A673 (cell line): Measurements from ENCODE around the gene EIF2AK3. TPM values are rescaled to one million over a fixed set of nuclear protein-coding genes. Genes with fewer than 3 reads are reported as not detected.
A peak's percentile ranks its signal among the peaks of the same experiment; 100 is the strongest.

Experiments used
- BruUV-seq: library from RNA; stranded (reverse); fragments of 400-500 nt; replicated peaks from 2 replicates; lab custom pipeline; 2021; lab: Mats Ljungman, UMichigan
- CTCF ChIA-PET: fragments of 300-600 bp; sonication (Branson Sonifier 250); formaldehyde crosslinking; loops from one replicate; lab custom pipeline; 2022; ENCODE audit warnings: antibody characterized with exemption; lab: Charles Lee
- POLR2A ChIA-PET: fragments of 300-600 bp; sonication (Branson Sonifier 250); formaldehyde crosslinking; loops from one replicate; lab custom pipeline; 2022; ENCODE audit warnings: antibody characterized with exemption; ENCODE audit not compliant: low non-redundant PET; lab: Charles Lee
- DNase-seq: peaks from one replicate; pipeline ENCODE4 v3.0.0-alpha.2; 2015; ENCODE audit warnings: low spot score
- H3K27ac ChIP-seq: fragments of 200-600 bp; sonication (generic); 2 replicates; pipeline ENCODE4 v1.5.1; 2016; ENCODE audit warnings: mixed run types, low read depth, mild to moderate bottlenecking, mixed read lengths, antibody characterized with exemption, low read length; ENCODE audit not compliant: poor library complexity, severe bottlenecking
- H3K27me3 ChIP-seq: fragments of 200-600 bp; sonication (generic); replicated peaks from 2 replicates; pipeline ENCODE4 v1.6.1; 2017; ENCODE audit warnings: mixed run types, low read depth, mild to moderate bottlenecking, mixed read lengths, antibody characterized with exemption, low read length; ENCODE audit not compliant: insufficient read depth, poor library complexity
- H3K36me3 ChIP-seq: fragments of 200-600 bp; sonication (generic); 2 replicates; pipeline ENCODE4 v1.6.1; 2016; ENCODE audit warnings: mixed run types, mild to moderate bottlenecking, mixed read lengths, antibody characterized with exemption, low read length; ENCODE audit not compliant: insufficient read depth, poor library complexity, severe bottlenecking
- H3K4me1 ChIP-seq: fragments of 200-600 bp; sonication (generic); 2 replicates; pipeline ENCODE4 v1.6.1; 2017; ENCODE audit warnings: mixed run types, mild to moderate bottlenecking, mixed read lengths, antibody characterized with exemption, low read length; ENCODE audit not compliant: insufficient read depth, poor library complexity, severe bottlenecking
- H3K4me3 ChIP-seq: fragments of 200-600 bp; sonication (generic); 2 replicates; pipeline ENCODE4 v1.5.1; 2016; ENCODE audit warnings: low read depth, mixed run types, mild to moderate bottlenecking, mixed read lengths, low read length; ENCODE audit not compliant: poor library complexity, severe bottlenecking
- H3K9me3 ChIP-seq: fragments of 200-600 bp; sonication (generic); 2 replicates; pipeline ENCODE4 v1.6.1; 2016; ENCODE audit warnings: mixed run types, low read depth, mild to moderate bottlenecking, mixed read lengths, antibody characterized with exemption, low read length; ENCODE audit not compliant: poor library complexity, severe bottlenecking
- EZH2 ChIP-seq: fragments of 200-600 bp; sonication (generic); IDR thresholded peaks from 2 replicates; pipeline ENCODE4 v1.6.1; 2017; ENCODE audit warnings: borderline replicate concordance, low read depth, mild to moderate bottlenecking, mixed read lengths, antibody characterized with exemption, low read length; ENCODE audit not compliant: poor library complexity, severe bottlenecking
- intact Hi-C: fragments of 100-400 bp; cut with micrococcal nuclease; formaldehyde crosslinking; loops from one replicate; pipeline ENCODE4 v1.10.0; 2022; ENCODE audit not compliant: unreplicated experiment
- total RNA-seq: library from RNA; stranded (reverse); gene quantifications from 2 replicates; pipeline ENCODE4 v1.2.3, GENCODE V29; 2021
- TF ChIP-seq, protein P1 (sequence below): fragments of 300-800, 200-600 bp; sonication (generic); conservative IDR thresholded peaks from 2 replicates; pipeline ENCODE4 v1.5.1; 2017; ENCODE audit warnings: low read depth, mild to moderate bottlenecking, antibody characterized with exemption, low read length, moderate library complexity, mixed read lengths

EIF2AK3 gene
- total RNA-seq, 1 experiment from 2014 or later, result 5.1 TPM

DNA sequence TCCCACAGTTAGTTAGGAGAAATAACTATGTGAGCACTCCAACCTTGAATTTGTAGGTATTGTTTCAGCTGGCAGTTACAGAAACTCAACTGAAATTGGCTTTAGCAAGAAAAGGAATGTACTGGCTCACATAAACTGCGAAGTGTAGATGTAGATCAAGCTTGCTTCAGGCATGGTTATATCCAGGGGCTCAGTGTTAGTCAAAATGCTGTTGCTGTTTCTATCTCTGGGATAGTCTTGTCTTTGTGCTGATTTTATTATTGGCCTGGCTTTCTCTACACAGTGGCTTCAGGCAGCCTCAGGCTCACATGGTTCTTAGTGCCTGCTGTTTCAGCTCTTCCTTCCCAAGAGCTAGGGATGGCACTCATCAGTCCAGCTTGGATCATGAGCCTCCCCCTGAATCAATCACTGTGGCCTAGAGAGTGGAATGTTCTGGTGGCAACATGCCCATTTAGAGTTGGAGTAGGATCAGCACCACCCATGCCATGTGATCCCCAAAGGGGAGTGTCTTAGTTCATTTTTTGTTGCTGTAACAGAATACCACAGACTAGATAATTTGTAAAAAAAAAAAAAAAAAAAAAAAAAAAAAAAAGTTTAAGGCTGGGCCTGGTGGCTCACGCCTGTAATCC, 105.7 kb downstream of the EIF2AK3 start:
- Histone ChIP-seq H3K4me1 (peaks cover 15% of the 10 kb centered on the region), H3K9me3 (no peaks in the 10 kb centered on the region), H3K4me3 (no peak overlapping the region), H3K27me3 (peaks cover 13% of the 10 kb centered on the region), H3K36me3 (no peaks in the 10 kb centered on the region), H3K27ac (no peak overlapping the region)
- no peak for TF ChIP-seq EZH2
- TF ChIP-seq, protein P1, sequence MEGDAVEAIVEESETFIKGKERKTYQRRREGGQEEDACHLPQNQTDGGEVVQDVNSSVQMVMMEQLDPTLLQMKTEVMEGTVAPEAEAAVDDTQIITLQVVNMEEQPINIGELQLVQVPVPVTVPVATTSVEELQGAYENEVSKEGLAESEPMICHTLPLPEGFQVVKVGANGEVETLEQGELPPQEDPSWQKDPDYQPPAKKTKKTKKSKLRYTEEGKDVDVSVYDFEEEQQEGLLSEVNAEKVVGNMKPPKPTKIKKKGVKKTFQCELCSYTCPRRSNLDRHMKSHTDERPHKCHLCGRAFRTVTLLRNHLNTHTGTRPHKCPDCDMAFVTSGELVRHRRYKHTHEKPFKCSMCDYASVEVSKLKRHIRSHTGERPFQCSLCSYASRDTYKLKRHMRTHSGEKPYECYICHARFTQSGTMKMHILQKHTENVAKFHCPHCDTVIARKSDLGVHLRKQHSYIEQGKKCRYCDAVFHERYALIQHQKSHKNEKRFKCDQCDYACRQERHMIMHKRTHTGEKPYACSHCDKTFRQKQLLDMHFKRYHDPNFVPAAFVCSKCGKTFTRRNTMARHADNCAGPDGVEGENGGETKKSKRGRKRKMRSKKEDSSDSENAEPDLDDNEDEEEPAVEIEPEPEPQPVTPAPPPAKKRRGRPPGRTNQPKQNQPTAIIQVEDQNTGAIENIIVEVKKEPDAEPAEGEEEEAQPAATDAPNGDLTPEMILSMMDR, result no peak
- BruUV-seq, result no TSS peak
- peak; percentile 23 for DNase-seq
- intact Hi-C loops, result no loop called here
- CTCF ChIA-PET, result no interaction called here
- POLR2A ChIA-PET, result interaction anchor here (0.6 kb wide), 1 partner anchor 520 kb away, joined by 3 read pairs; no protein-coding TSS in a partner anchor

DNA sequence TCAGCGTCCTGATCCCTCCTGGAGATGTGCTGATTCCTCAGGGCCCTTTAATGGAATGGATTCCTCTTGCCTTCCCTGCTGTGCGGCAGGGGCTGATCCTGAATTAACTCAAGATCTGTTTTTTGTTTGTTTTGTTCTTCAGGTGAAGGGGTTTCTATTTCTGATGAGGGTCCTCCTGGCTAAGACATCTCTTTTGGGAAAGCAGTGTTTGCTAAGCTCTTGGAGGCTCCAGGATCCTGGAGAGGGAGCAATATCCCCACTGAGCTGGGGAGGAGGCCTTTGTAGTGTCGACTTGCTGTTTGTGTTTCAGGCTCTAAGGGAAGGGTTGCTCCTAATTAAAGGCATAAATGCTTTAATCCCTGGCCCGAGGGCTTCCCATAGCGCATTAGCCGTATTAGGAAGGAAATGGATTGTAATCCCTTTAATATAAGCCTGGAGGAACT, 109.5 kb downstream of the EIF2AK3 start:
- CTCF ChIA-PET, result interaction anchor here (0.5 kb wide), 1 partner anchor 14 kb away, joined by 3 read pairs; no protein-coding TSS in a partner anchor
- no TSS peak for BruUV-seq
- DNase-seq, result peak; percentile 89
- Histone ChIP-seq H3K4me3 (no peak overlapping the region), H3K4me1 (peaks cover 15% of the 10 kb centered on the region), H3K27me3 (peaks cover 28% of the 10 kb centered on the region), H3K27ac (no peak overlapping the region), H3K9me3 (no peaks in the 10 kb centered on the region), H3K36me3 (no peaks in the 10 kb centered on the region)
- TF ChIP-seq, protein P1, result 0 out of 2 replicates have a peak, but pooled peaks have one; percentile 23
- no peak for TF ChIP-seq EZH2
- POLR2A ChIA-PET, result no interaction called here
- intact Hi-C loops, result no loop called here

Other genes starting within 250 kb of the EIF2AK3 start
- 0.11 TPM in 2 replicates for gene FOXI3, start 174.8 kb downstream of the EIF2AK3 start, total RNA-seq
- gene RPIA, start 64.2 kb upstream of the EIF2AK3 start, total RNA-seq, result 28.6 and 30.8 TPM in 2 replicates